ENCODE measurements around the gene PCED1A. TPM values are rescaled to one million over a fixed set of nuclear protein-coding genes. Genes with fewer than 3 reads are reported as not detected.

Gene PCED1A
- total and polyA plus RNA-seq, 2 of the 13 experiments (the other 11 are each of a cell fraction or from before 2014, with no cell fraction given): 40.1 to 84.2 TPM

DNA sequence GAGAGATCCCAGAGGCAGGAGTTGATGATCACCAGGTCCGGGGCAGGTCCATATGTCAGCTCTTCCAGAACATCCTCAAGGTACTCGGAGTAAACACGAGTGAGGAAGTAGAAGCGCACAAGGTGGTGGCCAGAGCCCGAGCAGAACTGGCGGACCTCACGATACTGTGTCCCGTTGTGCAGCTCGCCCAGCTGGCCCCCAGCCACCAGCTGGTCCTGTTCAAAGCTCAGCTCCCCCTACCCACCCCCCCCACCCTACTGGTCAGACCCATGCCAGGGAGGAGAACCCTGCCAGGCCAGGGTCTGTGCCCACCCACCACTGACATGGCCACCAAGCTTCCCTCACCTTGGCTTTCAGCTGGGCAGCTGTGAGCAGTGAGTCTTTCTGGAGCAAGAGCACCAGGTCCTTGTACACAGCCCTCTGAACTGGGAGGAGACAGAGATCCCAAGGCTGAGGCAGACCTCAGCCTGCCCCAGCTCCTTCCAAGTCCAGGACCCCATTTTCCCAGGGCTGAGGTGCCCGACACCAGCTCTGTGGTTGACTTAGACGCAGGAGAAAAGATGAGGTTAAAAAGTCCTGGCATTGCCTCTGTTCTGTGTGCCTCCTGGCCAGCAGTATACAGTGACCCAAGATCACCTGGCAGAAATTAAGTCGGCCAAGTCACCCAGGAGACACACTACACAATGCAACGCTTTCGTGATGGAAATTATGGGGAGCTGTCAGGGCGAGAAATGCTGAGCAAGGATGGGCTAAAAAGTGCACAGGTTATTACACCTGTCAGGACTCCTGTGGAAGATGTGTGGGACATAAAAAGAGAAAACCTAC lies 1.4 kb downstream of the PCED1A start:
- peak overlapping the region; percentile 77 for H3K4me2 ChIP-seq (ENCODE audit: low read depth, low read length)
- no peak overlapping the region for H3K27ac ChIP-seq (ENCODE audit: extremely low read length, insufficient read depth, low read length)
- ATAC-seq (no peak), FAIRE-seq (no peak), DNase-seq (ENCODE audit: low spot score) (no peak)
- H3K79me2 ChIP-seq (ENCODE audit: insufficient read depth, low read length): peaks cover 8% of the 10 kb centered on the region
- 97% methylated on average over 15 of the region's 15 CpGs for WGBS (ENCODE audit: low lambda C conversion rate)
- in situ Hi-C loops (cut with HindIII; ENCODE audit: extremely low pct_ligation_motif_present, low pct_unique_long_range_greater_than_20kb): no loop called here
- ChIA-PET POLR2A (interaction anchor here (0.7 to 1.2 kb wide), 3 partner anchors 8 to 34 kb away, joined by 3 to 4 read pairs (median 3); partner anchors contain the start of gene PTPRA), CTCF (ENCODE audit: low intra/inter-chr PET ratio, low total read pairs) (no interaction called here)
- no peaks in the 10 kb centered on the region for H3K9me3 ChIP-seq (ENCODE audit: low read length)
- H2AFZ ChIP-seq (ENCODE audit: low read length): no peak overlapping the region
- H3K4me1 ChIP-seq (ENCODE audit: insufficient read depth, low read length): peaks cover 40% of the 10 kb centered on the region
- BruUV-seq (replicated peaks): TSS peak; percentile 52
- peaks cover 4 to 11% of the 10 kb centered on the region in 2 experiments; a peak in 3 of 5 replicates for H3K36me3 ChIP-seq (replicated peaks in 1 of 2; ENCODE audit: control insufficient read depth in 1 of 2, insufficient read depth in 2 of 2, low read length in 2 of 2)
- no peaks in the 10 kb centered on the region for H4K20me1 ChIP-seq (ENCODE audit: insufficient read depth, low read length)
- peak overlapping the region in 1 of 3 experiments; percentile 97; a peak in 2 of 6 replicates for H3K4me3 ChIP-seq (replicated peaks in 1 of 3; ENCODE audit: insufficient read depth in 1 of 3, low read depth in 2 of 3, low read length in 3 of 3)
- no peak overlapping the region for H3K9ac ChIP-seq (ENCODE audit: insufficient read depth, low read depth, low read length)
- intact Hi-C loops (cut with micrococcal nuclease; ENCODE audit: unreplicated experiment): no loop called here
- no peaks in the 10 kb centered on the region; a peak in 1 of 5 replicates for H3K27me3 ChIP-seq (ENCODE audit: control insufficient read depth in 1 of 2, insufficient read depth in 2 of 2, low read length in 2 of 2)
- TF ChIP-seq ZNF317 (CRISPR knock-in tag; IDR thresholded peaks at IDR 0.05) (no peak), PHF21A (CRISPR knock-in tag; IDR thresholded peaks at IDR 0.05) (no peak), KDM1A (CRISPR knock-in tag; IDR thresholded peaks at IDR 0.05) (no peak), CBX1 (IDR thresholded peaks at IDR 0.05; ENCODE audit: low read depth) (no peak)
- TF ChIP-seq, protein P1, sequence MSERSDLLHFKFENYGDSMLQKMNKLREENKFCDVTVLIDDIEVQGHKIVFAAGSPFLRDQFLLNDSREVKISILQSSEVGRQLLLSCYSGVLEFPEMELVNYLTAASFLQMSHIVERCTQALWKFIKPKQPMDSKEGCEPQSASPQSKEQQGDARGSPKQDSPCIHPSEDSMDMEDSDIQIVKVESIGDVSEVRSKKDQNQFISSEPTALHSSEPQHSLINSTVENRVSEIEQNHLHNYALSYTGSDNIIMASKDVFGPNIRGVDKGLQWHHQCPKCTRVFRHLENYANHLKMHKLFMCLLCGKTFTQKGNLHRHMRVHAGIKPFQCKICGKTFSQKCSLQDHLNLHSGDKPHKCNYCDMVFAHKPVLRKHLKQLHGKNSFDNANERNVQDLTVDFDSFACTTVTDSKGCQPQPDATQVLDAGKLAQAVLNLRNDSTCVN (CRISPR knock-in tag; IDR thresholded peaks at IDR 0.05; ENCODE audit: borderline replicate concordance): no peak
- TF ChIP-seq, protein P2, sequence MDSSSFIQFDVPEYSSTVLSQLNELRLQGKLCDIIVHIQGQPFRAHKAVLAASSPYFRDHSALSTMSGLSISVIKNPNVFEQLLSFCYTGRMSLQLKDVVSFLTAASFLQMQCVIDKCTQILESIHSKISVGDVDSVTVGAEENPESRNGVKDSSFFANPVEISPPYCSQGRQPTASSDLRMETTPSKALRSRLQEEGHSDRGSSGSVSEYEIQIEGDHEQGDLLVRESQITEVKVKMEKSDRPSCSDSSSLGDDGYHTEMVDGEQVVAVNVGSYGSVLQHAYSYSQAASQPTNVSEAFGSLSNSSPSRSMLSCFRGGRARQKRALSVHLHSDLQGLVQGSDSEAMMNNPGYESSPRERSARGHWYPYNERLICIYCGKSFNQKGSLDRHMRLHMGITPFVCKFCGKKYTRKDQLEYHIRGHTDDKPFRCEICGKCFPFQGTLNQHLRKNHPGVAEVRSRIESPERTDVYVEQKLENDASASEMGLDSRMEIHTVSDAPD (CRISPR knock-in tag; IDR thresholded peaks at IDR 0.05): no peak
- TF ChIP-seq, protein P3, sequence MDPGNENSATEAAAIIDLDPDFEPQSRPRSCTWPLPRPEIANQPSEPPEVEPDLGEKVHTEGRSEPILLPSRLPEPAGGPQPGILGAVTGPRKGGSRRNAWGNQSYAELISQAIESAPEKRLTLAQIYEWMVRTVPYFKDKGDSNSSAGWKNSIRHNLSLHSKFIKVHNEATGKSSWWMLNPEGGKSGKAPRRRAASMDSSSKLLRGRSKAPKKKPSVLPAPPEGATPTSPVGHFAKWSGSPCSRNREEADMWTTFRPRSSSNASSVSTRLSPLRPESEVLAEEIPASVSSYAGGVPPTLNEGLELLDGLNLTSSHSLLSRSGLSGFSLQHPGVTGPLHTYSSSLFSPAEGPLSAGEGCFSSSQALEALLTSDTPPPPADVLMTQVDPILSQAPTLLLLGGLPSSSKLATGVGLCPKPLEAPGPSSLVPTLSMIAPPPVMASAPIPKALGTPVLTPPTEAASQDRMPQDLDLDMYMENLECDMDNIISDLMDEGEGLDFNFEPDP (CRISPR knock-in tag; conservative IDR thresholded peaks at IDR 0.05): 0 out of 2 replicates have a peak, but pooled peaks have one; percentile 90
- TF ChIP-seq, protein P4, sequence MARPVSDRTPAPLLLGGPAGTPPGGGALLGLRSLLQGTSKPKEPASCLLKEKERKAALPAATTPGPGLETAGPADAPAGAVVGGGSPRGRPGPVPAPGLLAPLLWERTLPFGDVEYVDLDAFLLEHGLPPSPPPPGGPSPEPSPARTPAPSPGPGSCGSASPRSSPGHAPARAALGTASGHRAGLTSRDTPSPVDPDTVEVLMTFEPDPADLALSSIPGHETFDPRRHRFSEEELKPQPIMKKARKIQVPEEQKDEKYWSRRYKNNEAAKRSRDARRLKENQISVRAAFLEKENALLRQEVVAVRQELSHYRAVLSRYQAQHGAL (CRISPR knock-in tag; IDR thresholded peaks at IDR 0.05; ENCODE audit: not compliant biosample characterization): no peak
- TF ChIP-seq, protein P5, sequence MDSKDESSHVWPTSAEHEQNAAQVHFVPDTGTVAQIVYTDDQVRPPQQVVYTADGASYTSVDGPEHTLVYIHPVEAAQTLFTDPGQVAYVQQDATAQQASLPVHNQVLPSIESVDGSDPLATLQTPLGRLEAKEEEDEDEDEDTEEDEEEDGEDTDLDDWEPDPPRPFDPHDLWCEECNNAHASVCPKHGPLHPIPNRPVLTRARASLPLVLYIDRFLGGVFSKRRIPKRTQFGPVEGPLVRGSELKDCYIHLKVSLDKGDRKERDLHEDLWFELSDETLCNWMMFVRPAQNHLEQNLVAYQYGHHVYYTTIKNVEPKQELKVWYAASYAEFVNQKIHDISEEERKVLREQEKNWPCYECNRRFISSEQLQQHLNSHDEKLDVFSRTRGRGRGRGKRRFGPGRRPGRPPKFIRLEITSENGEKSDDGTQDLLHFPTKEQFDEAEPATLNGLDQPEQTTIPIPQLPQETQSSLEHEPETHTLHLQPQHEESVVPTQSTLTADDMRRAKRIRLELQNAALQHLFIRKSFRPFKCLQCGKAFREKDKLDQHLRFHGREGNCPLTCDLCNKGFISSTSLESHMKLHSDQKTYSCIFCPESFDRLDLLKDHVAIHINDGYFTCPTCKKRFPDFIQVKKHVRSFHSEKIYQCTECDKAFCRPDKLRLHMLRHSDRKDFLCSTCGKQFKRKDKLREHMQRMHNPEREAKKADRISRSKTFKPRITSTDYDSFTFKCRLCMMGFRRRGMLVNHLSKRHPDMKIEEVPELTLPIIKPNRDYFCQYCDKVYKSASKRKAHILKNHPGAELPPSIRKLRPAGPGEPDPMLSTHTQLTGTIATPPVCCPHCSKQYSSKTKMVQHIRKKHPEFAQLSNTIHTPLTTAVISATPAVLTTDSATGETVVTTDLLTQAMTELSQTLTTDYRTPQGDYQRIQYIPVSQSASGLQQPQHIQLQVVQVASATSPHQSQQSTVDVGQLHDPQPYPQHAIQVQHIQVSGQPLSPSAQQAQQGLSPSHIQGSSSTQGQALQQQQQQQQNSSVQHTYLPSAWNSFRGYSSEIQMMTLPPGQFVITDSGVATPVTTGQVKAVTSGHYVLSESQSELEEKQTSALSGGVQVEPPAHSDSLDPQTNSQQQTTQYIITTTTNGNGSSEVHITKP (CRISPR knock-in tag; IDR thresholded peaks at IDR 0.05; ENCODE audit: low read depth): no peak

All from HepG2 (cell line).